ENCODE data around the gene C1GALT1C1L. TPM values are rescaled to one million over a fixed set of nuclear protein-coding genes. Genes with fewer than 3 reads are reported as not detected.

Gene C1GALT1C1L
- total RNA-seq, 2 donors from 2014 or later, result 0.95 TPM; not detected in 1

- Histone ChIP-seq H3K27ac (no peak overlapping the region), H3K36me3 (no peaks in the 10 kb centered on the region), H3K4me1 (ENCODE audit: control insufficient read depth in 1 of 2, low read depth in 2 of 2) (no peaks in the 10 kb centered on the region), H3K9me3 (no peaks in the 10 kb centered on the region), H3K27me3 (replicated peaks; ENCODE audit: insufficient read depth) (no peaks in the 10 kb centered on the region), H3K4me3 (no peak overlapping the region)
- DNase-seq (ENCODE audit: low spot score), result no peak
- no peak for TF ChIP-seq CTCF (IDR thresholded peaks at IDR 0.05)
- no peak for ATAC-seq (ENCODE audit: insufficient number of reproducible peaks, low FRiP score, low read depth)
Measured at GRCh38 chr2:43715300-43716098, 39.3 kb upstream of the C1GALT1C1L start.

- Histone ChIP-seq H3K4me1 (ENCODE audit: control insufficient read depth in 1 of 2, low read depth in 2 of 2) (no peaks in the 10 kb centered on the region), H3K36me3 (peaks cover 3% of the 10 kb centered on the region), H3K27me3 (replicated peaks; ENCODE audit: insufficient read depth) (no peaks in the 10 kb centered on the region), H3K9me3 (no peaks in the 10 kb centered on the region), H3K4me3 (no peak overlapping the region), H3K27ac (no peak overlapping the region)
- DNase-seq (ENCODE audit: low spot score) (no peak), ATAC-seq (ENCODE audit: insufficient number of reproducible peaks, low FRiP score, low read depth) (no peak)
- TF ChIP-seq CTCF (IDR thresholded peaks at IDR 0.05), result no peak
Measured at GRCh38 chr2:43714164-43714563, 37.9 kb upstream of the C1GALT1C1L start.

GRCh38 chr2:43710866-43711265, 34.6 kb upstream of the C1GALT1C1L start:
- no peak for TF ChIP-seq CTCF (IDR thresholded peaks at IDR 0.05)
- Histone ChIP-seq H3K4me1 (ENCODE audit: control insufficient read depth in 1 of 2, low read depth in 2 of 2) (no peaks in the 10 kb centered on the region), H3K4me3 (no peak overlapping the region), H3K36me3 (peaks cover 3% of the 10 kb centered on the region), H3K27ac (no peak overlapping the region), H3K9me3 (no peaks in the 10 kb centered on the region), H3K27me3 (replicated peaks; ENCODE audit: insufficient read depth) (no peaks in the 10 kb centered on the region)
- no peak for ATAC-seq (ENCODE audit: insufficient number of reproducible peaks, low FRiP score, low read depth)
- no peak for DNase-seq (ENCODE audit: low spot score)

- H3K36me3 ChIP-seq, result peaks cover 3% of the 10 kb centered on the region
- no peaks in the 10 kb centered on the region for H3K27me3 ChIP-seq (replicated peaks; ENCODE audit: insufficient read depth)
- H3K4me3 ChIP-seq, result no peak overlapping the region
- DNase-seq (ENCODE audit: low spot score), result no peak
- ATAC-seq (ENCODE audit: insufficient number of reproducible peaks, low FRiP score, low read depth), result no peak
- no peak for TF ChIP-seq CTCF (IDR thresholded peaks at IDR 0.05)
- H3K4me1 ChIP-seq (ENCODE audit: control insufficient read depth in 1 of 2, low read depth in 2 of 2), result no peaks in the 10 kb centered on the region
- no peak overlapping the region for H3K27ac ChIP-seq
- H3K9me3 ChIP-seq, result no peaks in the 10 kb centered on the region
Measured at GRCh38 chr2:43708891-43709290, 32.7 kb upstream of the C1GALT1C1L start.

GRCh38 chr2:43708178-43708577, 31.9 kb upstream of the C1GALT1C1L start:
- H3K27me3 ChIP-seq (replicated peaks; ENCODE audit: insufficient read depth), result no peaks in the 10 kb centered on the region
- H3K4me1 ChIP-seq (ENCODE audit: control insufficient read depth in 1 of 2, low read depth in 2 of 2), result no peaks in the 10 kb centered on the region
- peaks cover 3% of the 10 kb centered on the region for H3K36me3 ChIP-seq
- TF ChIP-seq CTCF (IDR thresholded peaks at IDR 0.05), result no peak
- ATAC-seq (ENCODE audit: insufficient number of reproducible peaks, low FRiP score, low read depth) (no peak), DNase-seq (ENCODE audit: low spot score) (no peak)
- no peaks in the 10 kb centered on the region for H3K9me3 ChIP-seq
- H3K4me3 ChIP-seq, result no peak overlapping the region
- no peak overlapping the region for H3K27ac ChIP-seq
